Liver (tissue), 3 donors: ENCODE data around the gene ZNF423.

Experiments used
- GABPA ChIP-seq, 2 donors: IDR thresholded peaks in 1 of 2; conservative IDR thresholded peaks in 1 of 2; 2 replicates each; pipeline ENCODE4 v1.6.1; 2016; ENCODE audit warnings: antibody characterized with exemption in 2 of 2, mild to moderate bottlenecking in 1 of 2, moderate library complexity in 1 of 2
- HNF4G ChIP-seq: IDR thresholded peaks from 2 replicates; pipeline ENCODE4 v1.6.1; 2016; ENCODE audit warnings: antibody characterized with exemption
- RAD21 ChIP-seq, 2 donors: IDR thresholded peaks; 2 replicates each; pipeline ENCODE4 v1.6.1; 2016; ENCODE audit warnings: antibody characterized with exemption in 2 of 2, mild to moderate bottlenecking in 2 of 2
- RXRA ChIP-seq, 2 donors: IDR thresholded peaks; 2 replicates each; pipeline ENCODE4 v1.6.1; 2017 to 2018; ENCODE audit warnings: antibody characterized with exemption in 2 of 2, mild to moderate bottlenecking in 1 of 2
- TAF1 ChIP-seq: conservative IDR thresholded peaks from 2 replicates; pipeline ENCODE4 v1.6.1; 2016; ENCODE audit warnings: antibody characterized with exemption, mild to moderate bottlenecking
- YY1 ChIP-seq: IDR thresholded peaks from 2 replicates; pipeline ENCODE4 v1.6.1; 2016; ENCODE audit warnings: antibody characterized with exemption, mild to moderate bottlenecking
- TF ChIP-seq, protein P1 (sequence below): fragments of 150-350 bp; IDR thresholded peaks from 2 replicates; pipeline ENCODE4 v1.5.1; 2017; ENCODE audit warnings: improper control_type of control experiment, low read depth, low read length; ENCODE audit not compliant: missing input control
- TF ChIP-seq, protein P2 (sequence below): IDR thresholded peaks from 2 replicates; pipeline ENCODE4 v1.6.1; 2016; ENCODE audit warnings: antibody characterized with exemption
- TF ChIP-seq, protein P3 (sequence below): IDR thresholded peaks from 2 replicates; pipeline ENCODE4 v1.6.1; 2016; ENCODE audit warnings: antibody characterized with exemption, mild to moderate bottlenecking
- TF ChIP-seq, protein P4 (sequence below): IDR thresholded peaks from 2 replicates; pipeline ENCODE4 v1.6.1; 2016; ENCODE audit warnings: antibody characterized with exemption
- donor health status: healthy.
- donor health status: healthy.

DNA sequence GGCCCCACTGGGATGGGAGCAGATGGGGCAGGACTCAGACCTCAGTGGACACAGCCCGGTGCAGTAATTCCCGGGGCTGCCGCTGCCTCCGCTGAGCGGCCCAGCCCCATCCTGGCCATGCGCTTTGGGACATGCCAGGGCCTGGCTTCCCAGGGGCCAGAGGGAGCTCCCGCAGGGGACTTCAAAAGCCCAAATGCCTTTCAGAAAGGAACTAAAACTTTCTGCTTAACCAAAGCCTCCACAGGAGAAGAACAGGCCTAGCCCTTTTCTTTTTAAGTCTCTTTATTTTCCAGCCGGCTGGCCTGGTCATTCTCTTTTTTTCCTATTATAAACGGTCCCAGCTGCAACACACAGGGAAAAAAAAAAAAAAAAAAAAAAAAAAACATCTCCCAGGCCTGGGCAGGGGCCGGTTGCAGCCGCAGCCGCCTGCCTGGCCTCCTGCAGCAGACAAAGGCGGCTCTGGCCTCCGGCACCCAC lies 10.7 kb upstream of the ZNF423 start:
- TF ChIP-seq, protein P1, sequence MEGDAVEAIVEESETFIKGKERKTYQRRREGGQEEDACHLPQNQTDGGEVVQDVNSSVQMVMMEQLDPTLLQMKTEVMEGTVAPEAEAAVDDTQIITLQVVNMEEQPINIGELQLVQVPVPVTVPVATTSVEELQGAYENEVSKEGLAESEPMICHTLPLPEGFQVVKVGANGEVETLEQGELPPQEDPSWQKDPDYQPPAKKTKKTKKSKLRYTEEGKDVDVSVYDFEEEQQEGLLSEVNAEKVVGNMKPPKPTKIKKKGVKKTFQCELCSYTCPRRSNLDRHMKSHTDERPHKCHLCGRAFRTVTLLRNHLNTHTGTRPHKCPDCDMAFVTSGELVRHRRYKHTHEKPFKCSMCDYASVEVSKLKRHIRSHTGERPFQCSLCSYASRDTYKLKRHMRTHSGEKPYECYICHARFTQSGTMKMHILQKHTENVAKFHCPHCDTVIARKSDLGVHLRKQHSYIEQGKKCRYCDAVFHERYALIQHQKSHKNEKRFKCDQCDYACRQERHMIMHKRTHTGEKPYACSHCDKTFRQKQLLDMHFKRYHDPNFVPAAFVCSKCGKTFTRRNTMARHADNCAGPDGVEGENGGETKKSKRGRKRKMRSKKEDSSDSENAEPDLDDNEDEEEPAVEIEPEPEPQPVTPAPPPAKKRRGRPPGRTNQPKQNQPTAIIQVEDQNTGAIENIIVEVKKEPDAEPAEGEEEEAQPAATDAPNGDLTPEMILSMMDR: no peak
- TF ChIP-seq RXRA (IDR thresholded peaks at IDR 0.05): no peak
- TF ChIP-seq YY1: no peak
- no peak for TF ChIP-seq RAD21 (IDR thresholded peaks at IDR 0.05)
- no peak for TF ChIP-seq GABPA (IDR thresholded peaks at IDR 0.05 in 1 of 2, conservative IDR thresholded peaks at IDR 0.05 in 1 of 2)
- TF ChIP-seq, protein P2, sequence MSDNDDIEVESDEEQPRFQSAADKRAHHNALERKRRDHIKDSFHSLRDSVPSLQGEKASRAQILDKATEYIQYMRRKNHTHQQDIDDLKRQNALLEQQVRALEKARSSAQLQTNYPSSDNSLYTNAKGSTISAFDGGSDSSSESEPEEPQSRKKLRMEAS: no peak
- TF ChIP-seq, protein P3, sequence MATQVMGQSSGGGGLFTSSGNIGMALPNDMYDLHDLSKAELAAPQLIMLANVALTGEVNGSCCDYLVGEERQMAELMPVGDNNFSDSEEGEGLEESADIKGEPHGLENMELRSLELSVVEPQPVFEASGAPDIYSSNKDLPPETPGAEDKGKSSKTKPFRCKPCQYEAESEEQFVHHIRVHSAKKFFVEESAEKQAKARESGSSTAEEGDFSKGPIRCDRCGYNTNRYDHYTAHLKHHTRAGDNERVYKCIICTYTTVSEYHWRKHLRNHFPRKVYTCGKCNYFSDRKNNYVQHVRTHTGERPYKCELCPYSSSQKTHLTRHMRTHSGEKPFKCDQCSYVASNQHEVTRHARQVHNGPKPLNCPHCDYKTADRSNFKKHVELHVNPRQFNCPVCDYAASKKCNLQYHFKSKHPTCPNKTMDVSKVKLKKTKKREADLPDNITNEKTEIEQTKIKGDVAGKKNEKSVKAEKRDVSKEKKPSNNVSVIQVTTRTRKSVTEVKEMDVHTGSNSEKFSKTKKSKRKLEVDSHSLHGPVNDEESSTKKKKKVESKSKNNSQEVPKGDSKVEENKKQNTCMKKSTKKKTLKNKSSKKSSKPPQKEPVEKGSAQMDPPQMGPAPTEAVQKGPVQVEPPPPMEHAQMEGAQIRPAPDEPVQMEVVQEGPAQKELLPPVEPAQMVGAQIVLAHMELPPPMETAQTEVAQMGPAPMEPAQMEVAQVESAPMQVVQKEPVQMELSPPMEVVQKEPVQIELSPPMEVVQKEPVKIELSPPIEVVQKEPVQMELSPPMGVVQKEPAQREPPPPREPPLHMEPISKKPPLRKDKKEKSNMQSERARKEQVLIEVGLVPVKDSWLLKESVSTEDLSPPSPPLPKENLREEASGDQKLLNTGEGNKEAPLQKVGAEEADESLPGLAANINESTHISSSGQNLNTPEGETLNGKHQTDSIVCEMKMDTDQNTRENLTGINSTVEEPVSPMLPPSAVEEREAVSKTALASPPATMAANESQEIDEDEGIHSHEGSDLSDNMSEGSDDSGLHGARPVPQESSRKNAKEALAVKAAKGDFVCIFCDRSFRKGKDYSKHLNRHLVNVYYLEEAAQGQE: no peak
- TF ChIP-seq, protein P4, sequence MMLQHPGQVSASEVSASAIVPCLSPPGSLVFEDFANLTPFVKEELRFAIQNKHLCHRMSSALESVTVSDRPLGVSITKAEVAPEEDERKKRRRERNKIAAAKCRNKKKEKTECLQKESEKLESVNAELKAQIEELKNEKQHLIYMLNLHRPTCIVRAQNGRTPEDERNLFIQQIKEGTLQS: no peak
- TF ChIP-seq TAF1: no peak
- no peak for TF ChIP-seq HNF4G
